K562 (cell line): ENCODE measurements around the gene ST6GALNAC6. TPM values are rescaled to one million over a fixed set of nuclear protein-coding genes. Genes with fewer than 3 reads are reported as not detected.

Experiments
- ATAC-seq: fragments of 200-7000 bp; cut with Tn5 transposase; 3 replicates; pipeline ENCODE4 v1.9.1; 2020; ENCODE audit warnings: moderate library complexity
- BruUV-seq: library from RNA; stranded (reverse); fragments of 400-500 nt; replicated peaks from 2 replicates; lab custom pipeline; 2021; lab: Mats Ljungman, UMichigan
- CTCF ChIA-PET: fragments of 300-600 bp; formaldehyde crosslinking; extraction: SDS; loops from one replicate; lab custom pipeline; 2021; ENCODE audit warnings: low intra/inter-chr PET ratio; lab: Yijun Ruan, JAX
- POLR2A ChIA-PET: fragments of 300-600, 350-650 bp; sonication (Branson Sonifier 250); formaldehyde crosslinking; extraction: SDS; loops from one replicate; lab custom pipeline; 2021; ENCODE audit warnings: antibody characterized with exemption, inconsistent platforms; lab: Yijun Ruan, JAX
- DNase-seq, 4 experiments: peaks; one replicate each; pipeline versions ENCODE4 v3.0.0 to v3.0.0-alpha.2; 2011 to 2018; ENCODE audit warnings: low spot score in 3 of 4, mixed read lengths in 3 of 4; ENCODE audit errors: extremely low read depth in 1 of 4
- FAIRE-seq: peaks from 2 replicates; lab custom pipeline; 2011; peaks lifted over from hg19 to GRCh38; lab: Jason Lieb, UNC
- H2AFZ ChIP-seq: 2 replicates; pipeline ENCODE4 v1.6.0; 2011; ENCODE audit warnings: low read depth, low read length, control low read depth, inconsistent platforms
- H3K27ac ChIP-seq: fragments of 200-600 bp; 3 replicates; pipeline ENCODE4 v1.8.0; 2011; ENCODE audit warnings: low read depth, mild to moderate bottlenecking, control low read depth, inconsistent platforms, low read length, moderate library complexity, mixed read lengths; ENCODE audit errors: extremely low read depth
- H3K27me3 ChIP-seq, 2 experiments: fragments of 300-600 bp in 1 of 2; 2 replicates in 1 of 2; 3 replicates in 1 of 2; pipeline versions ENCODE4 v1.6.0 to v1.8.0; 2011; ENCODE audit warnings: inconsistent platforms in 2 of 2, low read length in 2 of 2, mild to moderate bottlenecking in 1 of 2, mixed read lengths in 1 of 2, moderate library complexity in 1 of 2; ENCODE audit not compliant: control insufficient read depth in 2 of 2, insufficient read depth in 2 of 2
- H3K36me3 ChIP-seq: fragments of 300-600 bp; 3 replicates; pipeline ENCODE4 v1.8.0; 2011; ENCODE audit warnings: mild to moderate bottlenecking, low read length, inconsistent platforms; ENCODE audit not compliant: control insufficient read depth, insufficient read depth
- H3K4me1 ChIP-seq, 2 experiments: fragments of 200-600 bp in 1 of 2; replicated peaks in 1 of 2; 2 replicates in 1 of 2; 3 replicates in 1 of 2; pipeline versions ENCODE4 v1.5.1 to v1.8.0; 2011; ENCODE audit warnings: inconsistent platforms in 2 of 2, low read length in 2 of 2, mild to moderate bottlenecking in 1 of 2, mixed read lengths in 1 of 2, moderate library complexity in 1 of 2; ENCODE audit not compliant: control insufficient read depth in 2 of 2, insufficient read depth in 2 of 2
- H3K4me2 ChIP-seq: 2 replicates; pipeline ENCODE4 v1.6.1; 2011; ENCODE audit warnings: low read length, control low read depth, inconsistent platforms, mixed read lengths; ENCODE audit not compliant: insufficient read depth
- H3K4me3 ChIP-seq: fragments of 200-600 bp; sonication (generic), shearing (Covaris generic); 2 replicates; pipeline ENCODE4 v1.5.1; 2016; ENCODE audit warnings: control low read depth, inconsistent platforms
- H3K79me2 ChIP-seq: fragments of 200-600 bp; 3 replicates; pipeline ENCODE4 v1.8.0; 2011; ENCODE audit warnings: low read length, inconsistent platforms; ENCODE audit not compliant: control insufficient read depth, insufficient read depth
- H3K9ac ChIP-seq, 2 experiments: 2 replicates each; pipeline versions ENCODE4 v1.6.0 to v1.6.1; 2011; ENCODE audit warnings: low read depth in 2 of 2, low read length in 2 of 2, control low read depth in 1 of 2, inconsistent platforms in 1 of 2, mild to moderate bottlenecking in 1 of 2, mixed read lengths in 1 of 2; ENCODE audit not compliant: insufficient read depth in 1 of 2
- H3K9me1 ChIP-seq: one replicate; pipeline ENCODE4 v1.6.0; 2011; ENCODE audit warnings: inconsistent platforms, mild to moderate bottlenecking, low read length, moderate library complexity; ENCODE audit not compliant: control insufficient read depth, insufficient read depth
- H3K9me3 ChIP-seq: replicated peaks from 2 replicates; pipeline ENCODE4 v1.5.1; 2011; ENCODE audit warnings: low read depth, low read length, inconsistent platforms; ENCODE audit not compliant: control insufficient read depth, insufficient read depth
- H4K20me1 ChIP-seq: replicated peaks from 2 replicates; pipeline ENCODE4 v1.6.1; 2011; ENCODE audit warnings: low read length, inconsistent platforms, mixed read lengths; ENCODE audit not compliant: control insufficient read depth, insufficient read depth
- CAMTA2 ChIP-seq: fragments of 250-450 bp; sonication (Bioruptor Pico); conservative IDR thresholded peaks from 2 replicates; pipeline ENCODE4 v1.5.1; 2022
- EGR1 ChIP-seq: fragments of 450-650 bp; conservative IDR thresholded peaks from 2 replicates; pipeline ENCODE4 v1.6.1; 2017; ENCODE audit warnings: mild to moderate bottlenecking
- ELF2 ChIP-seq: fragments of 250-450 bp; sonication (Bioruptor Pico); IDR thresholded peaks from 2 replicates; pipeline ENCODE4 v1.5.0; 2021; ENCODE audit warnings: mild to moderate bottlenecking
- ELK1 ChIP-seq: sonication (generic); formaldehyde crosslinking; IDR thresholded peaks from 2 replicates; pipeline ENCODE4 v1.8.1; 2022; ENCODE audit warnings: missing genetic modification reagents
- FOXO4 ChIP-seq: fragments of 450-650 bp; formaldehyde crosslinking; IDR thresholded peaks from 2 replicates; pipeline ENCODE4 v1.4.0; 2020; ENCODE audit warnings: mild to moderate bottlenecking, moderate library complexity
- HDAC3 ChIP-seq: fragments of 450-650 bp; IDR thresholded peaks from 2 replicates; pipeline ENCODE4 v1.6.1; 2018; ENCODE audit warnings: borderline replicate concordance, mild to moderate bottlenecking, moderate library complexity; ENCODE audit not compliant: partially characterized antibody
- HEY1 ChIP-seq: fragments of 250-450 bp; sonication (Bioruptor Pico); IDR thresholded peaks from 2 replicates; pipeline ENCODE4 v1.5.0; 2020; ENCODE audit warnings: mild to moderate bottlenecking, moderate library complexity, borderline replicate concordance
- JUN ChIP-seq, 2 experiments: sonication (generic) in 1 of 2; formaldehyde crosslinking in 1 of 2; IDR thresholded peaks; 2 replicates each; pipeline versions ENCODE4 v1.6.1 to v1.8.0; 2012 to 2022; ENCODE audit warnings: borderline replicate concordance in 2 of 2, mild to moderate bottlenecking in 2 of 2, improper control_type of control experiment in 1 of 2, low read depth in 1 of 2, low read length in 1 of 2, missing genetic modification reagents in 1 of 2
- MEF2A ChIP-seq: IDR thresholded peaks from 2 replicates; pipeline ENCODE4 v1.6.1; 2011; ENCODE audit warnings: low read depth, mild to moderate bottlenecking, low read length, moderate library complexity; ENCODE audit not compliant: control insufficient read depth
- NFIC ChIP-seq: fragments of 450-650 bp; IDR thresholded peaks from 2 replicates; pipeline ENCODE4 v1.6.1; 2017; ENCODE audit warnings: mild to moderate bottlenecking, inconsistent platforms
- RBFOX2 ChIP-seq: fragments of 200-400 bp; formaldehyde crosslinking; IDR thresholded peaks from 2 replicates; pipeline ENCODE4 v1.6.1; 2017; ENCODE audit warnings: low read depth, mild to moderate bottlenecking, low read length, moderate library complexity
- SMAD2 ChIP-seq: fragments of 150-350 bp; IDR thresholded peaks from 2 replicates; pipeline ENCODE4 v1.6.1; 2014; ENCODE audit warnings: low read depth, mild to moderate bottlenecking, low read length
- SMC3 ChIP-seq: conservative IDR thresholded peaks from 2 replicates; pipeline ENCODE4 v1.6.1; 2011; ENCODE audit warnings: low read depth, low read length, improper control_type of control experiment; ENCODE audit not compliant: insufficient read depth
- TBL1XR1 ChIP-seq, 2 experiments: IDR thresholded peaks; 2 replicates each; pipeline ENCODE4 v1.6.1; 2012; ENCODE audit warnings: improper control_type of control experiment in 2 of 2, low read length in 2 of 2, mild to moderate bottlenecking in 1 of 2
- XRCC3 ChIP-seq: fragments of 450-650 bp; IDR thresholded peaks from 2 replicates; pipeline ENCODE4 v1.6.1; 2017; ENCODE audit warnings: mild to moderate bottlenecking, moderate library complexity
- ZHX1 ChIP-seq: fragments of 150-350 bp; conservative IDR thresholded peaks from 2 replicates; pipeline ENCODE4 v1.6.1; 2014; ENCODE audit warnings: low read length
- ZNF224 ChIP-seq: sonication (generic); formaldehyde crosslinking; IDR thresholded peaks from 2 replicates; pipeline ENCODE4 v1.8.0; 2022; ENCODE audit warnings: mild to moderate bottlenecking, missing genetic modification reagents
- WGBS: fragments of 100-300 bp; shearing (Covaris generic); methylation state at CpG from one replicate; pipeline ENCODE4 v1.1.6; 2016; ENCODE audit warnings: low coverage, mixed read lengths; ENCODE audit not compliant: insufficient coverage; ENCODE audit errors: missing lambda C conversion rate; 5-methylcytosine and 5-hydroxymethylcytosine counted together
- in situ Hi-C: fragments of 300-500 bp; cut with MboI; formaldehyde crosslinking; loops from 4 replicates; pipeline ENCODE4 v1.15.0; 2018; ENCODE audit warnings: inconsistent platforms, mixed read lengths
- intact Hi-C: fragments of 100-400 bp; cut with micrococcal nuclease; formaldehyde crosslinking; loops from 2 replicates; pipeline ENCODE4 v1.14.2; 2022
- polyA plus RNA-seq, 8 experiments: library from polyadenylated mRNA; depleted of rRNA in 4 of 8; stranded (reverse) in 5 of 8; unstranded in 3 of 8; fragments of >200 nt; fragmentation: Nextera tagmentation in 2 of 8; fragmentation: Illumina TruSeq in 1 of 8; extraction: Ambion mirVana in 2 of 8; extraction: Trizol in 1 of 8; gene quantifications; 2 replicates each; pipeline versions ENCODE4 v1.2.1 to v1.2.3, GENCODE V29; 2011 to 2014; ENCODE audit warnings: inconsistent platforms in 1 of 8, missing spikeins in 1 of 8
- total RNA-seq, 7 experiments: library from RNA; depleted of rRNA in 6 of 7; stranded (reverse); fragments of >200 nt in 6 of 7; fragmentation: Illumina TruSeq in 2 of 7; extraction: Trizol in 2 of 7; gene quantifications; 2 replicates each; pipeline versions ENCODE4 v1.2.1 to v1.2.3, GENCODE V29; 2011 to 2021; ENCODE audit warnings: low replicate concordance in 1 of 7

Gene ST6GALNAC6
- total and polyA plus RNA-seq, 9 of the 15 experiments (the other 6 are each of a cell fraction or from before 2014, with no cell fraction given): 0.13 to 23.0 (median 14.5) TPM

- TF ChIP-seq ELK1 (CRISPR knock-in tag) (no peak), HDAC3 (no peak), SMAD2 (no peak)
These were observed 14.9 kb downstream of the ST6GALNAC6 start (continued) for GRCh38 chr9:127884427-127884911.

GRCh38 chr9:127883959-127884358, 15.4 kb downstream of the ST6GALNAC6 start:
- no peak for FAIRE-seq
- TF ChIP-seq XRCC3 (no peak), TBL1XR1 (IDR thresholded peaks at IDR 0.05; ENCODE audit: low read length in 2 of 2) (no peak), JUN (IDR thresholded peaks at IDR 0.05; ENCODE audit: borderline replicate concordance, low read depth, low read length) (no peak), JUN (CRISPR knock-in tag; IDR thresholded peaks at IDR 0.05; ENCODE audit: borderline replicate concordance) (no peak), CAMTA2 (CRISPR knock-in tag) (no peak), SMC3 (no peak), ZHX1 (no peak), MEF2A (no peak), EGR1 (no peak), HEY1 (CRISPR knock-in tag) (no peak), ELF2 (CRISPR knock-in tag) (no peak), RBFOX2 (0 out of 2 replicates have a peak, but pooled peaks have one; percentile 33), NFIC (peak; percentile 34; the same call in 1 of the 2 replicates), ZNF224 (no peak), FOXO4 (CRISPR knock-in tag) (no peak)
- no peak for ATAC-seq
- Histone ChIP-seq H3K9me3 (no peaks in the 10 kb centered on the region), H3K4me3 (no peak overlapping the region), H3K36me3 (peaks cover 33% of the 10 kb centered on the region), H3K27me3 (no peaks in the 10 kb centered on the region), H4K20me1 (no peaks in the 10 kb centered on the region), H3K4me2 (no peak overlapping the region), H3K9ac (no peak overlapping the region), H3K4me1 (peaks cover 0 to 29% of the 10 kb centered on the region in 2 experiments; a peak in 3 of 5 replicates), H3K9me1 (no peaks in the 10 kb centered on the region), H3K79me2 (no peaks in the 10 kb centered on the region), H2AFZ (no peak overlapping the region), H3K27ac (no peak overlapping the region)
- no peak for DNase-seq
- 88% methylated on average over 6 of the region's 7 CpGs for WGBS
- intact Hi-C loops (no loop called here), in situ Hi-C loops (no loop called here)
- ChIA-PET POLR2A (interaction anchor here (2.4 kb wide), 1 partner anchor 13 kb away, joined by 12 read pairs; no protein-coding TSS in a partner anchor), CTCF (no interaction called here)
- BruUV-seq: no TSS peak
